Neural crest cell (in vitro differentiated cells): ENCODE measurements around the gene GPR158. TPM values are rescaled to one million over a fixed set of nuclear protein-coding genes. Genes with fewer than 3 reads are reported as not detected.
A peak's percentile ranks its signal among the peaks of the same experiment; 100 is the strongest.

Experiments used
- DNase-seq: peaks from one replicate; pipeline ENCODE4 v3.0.0; 2021; ENCODE audit warnings: low read depth, mixed read lengths, low spot score
- H3K27ac Mint-ChIP-seq: one replicate; pipeline ENCODE4 v1.8.0; 2021; ENCODE audit warnings: mild to moderate bottlenecking, mixed read lengths; ENCODE audit not compliant: unreplicated experiment
- H3K27me3 Mint-ChIP-seq: 2 replicates; pipeline ENCODE4 v1.8.0; 2021; ENCODE audit warnings: low read depth, mild to moderate bottlenecking, mixed read lengths
- H3K36me3 Mint-ChIP-seq: 2 replicates; pipeline ENCODE4 v1.8.0; 2021; ENCODE audit warnings: low read depth, mild to moderate bottlenecking, mixed read lengths
- H3K4me1 Mint-ChIP-seq: 2 replicates; pipeline ENCODE4 v1.8.0; 2021; ENCODE audit warnings: mixed read lengths
- H3K4me3 Mint-ChIP-seq: one replicate; pipeline ENCODE4 v1.8.0; 2021; ENCODE audit warnings: mild to moderate bottlenecking, mixed read lengths
- H3K9me3 Mint-ChIP-seq: 2 replicates; pipeline ENCODE4 v1.8.0; 2021; ENCODE audit warnings: mixed read lengths
- total RNA-seq: library from RNA; stranded (reverse); gene quantifications from 2 replicates; pipeline ENCODE4 v1.2.1, GENCODE V29; 2021
- TF ChIP-seq, protein P1 (sequence below): fragments of 200-600 bp; sonication (generic); conservative IDR thresholded peaks from 2 replicates; pipeline ENCODE4 v1.5.0; 2021; ENCODE audit warnings: antibody characterized with exemption, mild to moderate bottlenecking

Gene GPR158
- total RNA-seq, 1 donor from 2014 or later = 0.26 TPM

- H3K27me3 Mint-ChIP-seq = peaks cover 84% of the 10 kb centered on the region
These were observed 3.6 kb downstream of the GPR158 start for GRCh38 chr10:25178411-25178810.

GRCh38 chr10:25180801-25181200 lies 6.0 kb downstream of the GPR158 start:
- H3K4me1 Mint-ChIP-seq = peaks cover 11% of the 10 kb centered on the region
- DNase-seq = no peak
- no peak overlapping the region for H3K4me3 Mint-ChIP-seq
- H3K27me3 Mint-ChIP-seq = peaks cover 66% of the 10 kb centered on the region
- no peaks in the 10 kb centered on the region for H3K36me3 Mint-ChIP-seq
- H3K27ac Mint-ChIP-seq = no peak overlapping the region
- TF ChIP-seq, protein P1, sequence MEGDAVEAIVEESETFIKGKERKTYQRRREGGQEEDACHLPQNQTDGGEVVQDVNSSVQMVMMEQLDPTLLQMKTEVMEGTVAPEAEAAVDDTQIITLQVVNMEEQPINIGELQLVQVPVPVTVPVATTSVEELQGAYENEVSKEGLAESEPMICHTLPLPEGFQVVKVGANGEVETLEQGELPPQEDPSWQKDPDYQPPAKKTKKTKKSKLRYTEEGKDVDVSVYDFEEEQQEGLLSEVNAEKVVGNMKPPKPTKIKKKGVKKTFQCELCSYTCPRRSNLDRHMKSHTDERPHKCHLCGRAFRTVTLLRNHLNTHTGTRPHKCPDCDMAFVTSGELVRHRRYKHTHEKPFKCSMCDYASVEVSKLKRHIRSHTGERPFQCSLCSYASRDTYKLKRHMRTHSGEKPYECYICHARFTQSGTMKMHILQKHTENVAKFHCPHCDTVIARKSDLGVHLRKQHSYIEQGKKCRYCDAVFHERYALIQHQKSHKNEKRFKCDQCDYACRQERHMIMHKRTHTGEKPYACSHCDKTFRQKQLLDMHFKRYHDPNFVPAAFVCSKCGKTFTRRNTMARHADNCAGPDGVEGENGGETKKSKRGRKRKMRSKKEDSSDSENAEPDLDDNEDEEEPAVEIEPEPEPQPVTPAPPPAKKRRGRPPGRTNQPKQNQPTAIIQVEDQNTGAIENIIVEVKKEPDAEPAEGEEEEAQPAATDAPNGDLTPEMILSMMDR = no peak
- no peaks in the 10 kb centered on the region for H3K9me3 Mint-ChIP-seq

More at GRCh38 chr10:25178411-25178810, 3.6 kb downstream of the GPR158 start:
- H3K27ac Mint-ChIP-seq = no peak overlapping the region
- peak overlapping the region; percentile 78 for H3K4me3 Mint-ChIP-seq
- peaks cover 11% of the 10 kb centered on the region for H3K4me1 Mint-ChIP-seq
- H3K9me3 Mint-ChIP-seq = no peaks in the 10 kb centered on the region
- no peaks in the 10 kb centered on the region for H3K36me3 Mint-ChIP-seq
- no peak for DNase-seq
- TF ChIP-seq, protein P1 = no peak

DNA sequence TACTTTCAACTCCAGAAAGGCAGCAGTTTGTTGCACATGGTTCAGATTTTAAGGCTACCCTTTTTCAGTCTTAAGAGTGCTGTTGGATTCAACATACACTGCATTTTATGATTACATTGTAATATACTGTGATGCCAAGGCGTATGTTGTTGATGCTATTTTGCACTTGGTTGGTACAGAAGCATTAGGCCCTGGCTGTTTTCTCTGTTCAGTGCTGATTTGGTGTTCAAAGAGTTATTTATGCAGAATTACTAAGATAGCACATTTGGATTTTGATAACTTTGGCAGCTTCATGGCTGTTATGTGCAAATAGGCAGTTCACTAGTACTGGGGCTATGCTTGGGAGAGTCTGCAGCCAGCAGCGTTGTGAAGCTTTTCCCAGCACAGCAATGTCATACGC lies 7.8 kb downstream of the GPR158 start:
- H3K9me3 Mint-ChIP-seq = no peaks in the 10 kb centered on the region
- H3K27me3 Mint-ChIP-seq = peaks cover 50% of the 10 kb centered on the region
- no peaks in the 10 kb centered on the region for H3K4me1 Mint-ChIP-seq
- H3K36me3 Mint-ChIP-seq = no peaks in the 10 kb centered on the region
- no peak overlapping the region for H3K4me3 Mint-ChIP-seq
- TF ChIP-seq, protein P1 = no peak
- DNase-seq = no peak
- no peak overlapping the region for H3K27ac Mint-ChIP-seq

- Mint-ChIP-seq H3K4me3 (no peak overlapping the region), H3K36me3 (no peaks in the 10 kb centered on the region), H3K27me3 (no peaks in the 10 kb centered on the region), H3K4me1 (no peaks in the 10 kb centered on the region), H3K27ac (no peak overlapping the region), H3K9me3 (no peaks in the 10 kb centered on the region)
- no peak for DNase-seq
- TF ChIP-seq, protein P1 = no peak
These were observed 16.5 kb downstream of the GPR158 start for GRCh38 chr10:25191162-25191895.

DNA sequence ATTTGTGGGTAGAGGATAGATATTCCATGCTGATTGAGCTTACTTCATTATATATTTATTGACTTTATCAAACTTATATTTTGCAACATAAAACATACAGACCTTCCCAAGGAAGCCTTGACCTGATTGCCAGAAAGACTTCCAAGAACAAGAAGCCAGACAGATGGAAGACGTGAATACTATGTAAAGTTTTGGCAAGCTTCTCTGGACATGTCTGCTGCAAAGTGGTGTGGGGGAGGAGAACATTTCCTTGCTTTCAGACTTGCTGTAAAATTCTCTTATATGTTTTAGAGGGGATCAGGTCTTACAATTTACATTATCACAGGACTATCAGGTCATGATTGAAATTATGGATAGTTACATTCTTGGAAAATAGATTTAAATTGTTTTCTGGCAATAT lies 23.4 kb downstream of the GPR158 start:
- Mint-ChIP-seq H3K4me3 (no peak overlapping the region), H3K27ac (no peak overlapping the region), H3K27me3 (no peaks in the 10 kb centered on the region), H3K4me1 (no peaks in the 10 kb centered on the region), H3K36me3 (no peaks in the 10 kb centered on the region), H3K9me3 (no peaks in the 10 kb centered on the region)
- DNase-seq = no peak
- TF ChIP-seq, protein P1 = no peak
